Measurements from ENCODE around the gene ANKRD52. TPM values are rescaled to one million over a fixed set of nuclear protein-coding genes. Genes with fewer than 3 reads are reported as not detected.

The ANKRD52 gene
- total and polyA plus RNA-seq, 2 experiments from 2014 or later, result 20.3 to 25.2 TPM

Other genes starting within 250 kb of the ANKRD52 start
- gene IKZF4, start 237.3 kb downstream of the ANKRD52 start, total RNA-seq (2014; rRNA removed; shearing (Covaris generic)), result 9.0 and 12.2 TPM in 2 replicates
- 4.3 and 4.6 TPM in 2 replicates for gene IKZF4, start 237.3 kb downstream of the ANKRD52 start, polyA plus RNA-seq (2016; fragmentation: Nextera tagmentation; extraction: Ambion mirVana)
- 321 and 655 TPM in 2 replicates for gene RPS26, start 216.5 kb downstream of the ANKRD52 start, total RNA-seq (2014; rRNA removed; shearing (Covaris generic))
- 772 and 774 TPM in 2 replicates for gene RPS26, start 216.5 kb downstream of the ANKRD52 start, polyA plus RNA-seq (2016; fragmentation: Nextera tagmentation; extraction: Ambion mirVana)
- 44.4 and 54.4 TPM in 2 replicates for gene ERBB3, start 178.2 kb downstream of the ANKRD52 start, total RNA-seq (2014; rRNA removed; shearing (Covaris generic))
- gene ERBB3, start 178.2 kb downstream of the ANKRD52 start, polyA plus RNA-seq (2016; fragmentation: Nextera tagmentation; extraction: Ambion mirVana), result 21.0 and 23.3 TPM in 2 replicates
- gene PA2G4, start 153.8 kb downstream of the ANKRD52 start, total RNA-seq (2014; rRNA removed; shearing (Covaris generic)), result 231 and 237 TPM in 2 replicates
- 349 and 373 TPM in 2 replicates for gene PA2G4, start 153.8 kb downstream of the ANKRD52 start, polyA plus RNA-seq (2016; fragmentation: Nextera tagmentation; extraction: Ambion mirVana)
- gene RPL41, start 141.8 kb downstream of the ANKRD52 start, total RNA-seq (2014; rRNA removed; shearing (Covaris generic)), result 1,633 and 2,039 TPM in 2 replicates
- 3,858 and 3,875 TPM in 2 replicates for gene RPL41, start 141.8 kb downstream of the ANKRD52 start, polyA plus RNA-seq (2016; fragmentation: Nextera tagmentation; extraction: Ambion mirVana)
- gene ZC3H10, start 140.1 kb downstream of the ANKRD52 start, total RNA-seq (2014; rRNA removed; shearing (Covaris generic)), result 4.2 and 5.4 TPM in 2 replicates
- 2.2 and 2.7 TPM in 2 replicates for gene ZC3H10, start 140.1 kb downstream of the ANKRD52 start, polyA plus RNA-seq (2016; fragmentation: Nextera tagmentation; extraction: Ambion mirVana)
- gene ESYT1, start 130.1 kb downstream of the ANKRD52 start, total RNA-seq (2014; rRNA removed; shearing (Covaris generic)), result 97.2 and 142 TPM in 2 replicates
- gene ESYT1, start 130.1 kb downstream of the ANKRD52 start, polyA plus RNA-seq (2016; fragmentation: Nextera tagmentation; extraction: Ambion mirVana), result 23.3 and 26.2 TPM in 2 replicates
- gene MYL6B, start 105.8 kb downstream of the ANKRD52 start, total RNA-seq (2014; rRNA removed; shearing (Covaris generic)), result 96.9 and 103 TPM in 2 replicates
- 164 and 170 TPM in 2 replicates for gene MYL6B, start 105.8 kb downstream of the ANKRD52 start, polyA plus RNA-seq (2016; fragmentation: Nextera tagmentation; extraction: Ambion mirVana)
- 1,092 and 1,271 TPM in 2 replicates for gene MYL6, start 100.0 kb downstream of the ANKRD52 start, total RNA-seq (2014; rRNA removed; shearing (Covaris generic))
- gene MYL6, start 100.0 kb downstream of the ANKRD52 start, polyA plus RNA-seq (2016; fragmentation: Nextera tagmentation; extraction: Ambion mirVana), result 1,545 and 1,548 TPM in 2 replicates
- 40.4 and 44.5 TPM in 2 replicates for gene SMARCC2, start 68.9 kb downstream of the ANKRD52 start, total RNA-seq (2014; rRNA removed; shearing (Covaris generic))
- gene SMARCC2, start 68.9 kb downstream of the ANKRD52 start, polyA plus RNA-seq (2016; fragmentation: Nextera tagmentation; extraction: Ambion mirVana), result 52.1 and 68.3 TPM in 2 replicates
- gene RNF41, start 36.5 kb downstream of the ANKRD52 start, total RNA-seq (2014; rRNA removed; shearing (Covaris generic)), result 68.2 and 77.1 TPM in 2 replicates
- gene RNF41, start 36.5 kb downstream of the ANKRD52 start, polyA plus RNA-seq (2016; fragmentation: Nextera tagmentation; extraction: Ambion mirVana), result 14.8 and 15.3 TPM in 2 replicates
- 25.5 and 31.6 TPM in 2 replicates for gene NABP2, start 34.0 kb downstream of the ANKRD52 start, total RNA-seq (2014; rRNA removed; shearing (Covaris generic))
- 24.9 and 27.8 TPM in 2 replicates for gene NABP2, start 34.0 kb downstream of the ANKRD52 start, polyA plus RNA-seq (2016; fragmentation: Nextera tagmentation; extraction: Ambion mirVana)
- 0.59 and 4.5 TPM in 2 replicates for gene SLC39A5, start 28.3 kb downstream of the ANKRD52 start, total RNA-seq (2014; rRNA removed; shearing (Covaris generic))
- 0.29 and 0.63 TPM in 2 replicates for gene SLC39A5, start 28.3 kb downstream of the ANKRD52 start, polyA plus RNA-seq (2016; fragmentation: Nextera tagmentation; extraction: Ambion mirVana)
- 15.2 and 17.8 TPM in 2 replicates for gene COQ10A, start 8.6 kb upstream of the ANKRD52 start, total RNA-seq (2014; rRNA removed; shearing (Covaris generic))
- 12.0 and 12.8 TPM in 2 replicates for gene COQ10A, start 8.6 kb upstream of the ANKRD52 start, polyA plus RNA-seq (2016; fragmentation: Nextera tagmentation; extraction: Ambion mirVana)
- 163 and 166 TPM in 2 replicates for gene CS, start 41.9 kb upstream of the ANKRD52 start, total RNA-seq (2014; rRNA removed; shearing (Covaris generic))
- 54.5 and 63.3 TPM in 2 replicates for gene CS, start 41.9 kb upstream of the ANKRD52 start, polyA plus RNA-seq (2016; fragmentation: Nextera tagmentation; extraction: Ambion mirVana)
- gene CNPY2, start 57.6 kb upstream of the ANKRD52 start, total RNA-seq (2014; rRNA removed; shearing (Covaris generic)), result 107 and 119 TPM in 2 replicates
- 316 and 317 TPM in 2 replicates for gene CNPY2, start 57.6 kb upstream of the ANKRD52 start, polyA plus RNA-seq (2016; fragmentation: Nextera tagmentation; extraction: Ambion mirVana)
- gene PAN2, start 75.6 kb upstream of the ANKRD52 start, total RNA-seq (2014; rRNA removed; shearing (Covaris generic)), result 27.2 and 35.7 TPM in 2 replicates
- gene PAN2, start 75.6 kb upstream of the ANKRD52 start, polyA plus RNA-seq (2016; fragmentation: Nextera tagmentation; extraction: Ambion mirVana), result 9.1 and 11.5 TPM in 2 replicates
- 2.5 and 3.2 TPM in 2 replicates for gene IL23A, start 80.5 kb upstream of the ANKRD52 start, total RNA-seq (2014; rRNA removed; shearing (Covaris generic))
- gene IL23A, start 80.5 kb upstream of the ANKRD52 start, polyA plus RNA-seq (2016; fragmentation: Nextera tagmentation; extraction: Ambion mirVana), result 8.0 and 9.3 TPM in 2 replicates
- gene STAT2, start 101.7 kb upstream of the ANKRD52 start, total RNA-seq (2014; rRNA removed; shearing (Covaris generic)), result 60.6 and 67.9 TPM in 2 replicates
- gene STAT2, start 101.7 kb upstream of the ANKRD52 start, polyA plus RNA-seq (2016; fragmentation: Nextera tagmentation; extraction: Ambion mirVana), result 15.6 and 16.7 TPM in 2 replicates
- gene APOF, start 104.5 kb upstream of the ANKRD52 start, total RNA-seq (2014; rRNA removed; shearing (Covaris generic)), result not detected in 2 replicates
- not detected in 2 replicates for gene APOF, start 104.5 kb upstream of the ANKRD52 start, polyA plus RNA-seq (2016; fragmentation: Nextera tagmentation; extraction: Ambion mirVana)
- gene TIMELESS, start 191.0 kb upstream of the ANKRD52 start, total RNA-seq (2014; rRNA removed; shearing (Covaris generic)), result 54.3 and 54.8 TPM in 2 replicates
- 22.7 and 28.7 TPM in 2 replicates for gene TIMELESS, start 191.0 kb upstream of the ANKRD52 start, polyA plus RNA-seq (2016; fragmentation: Nextera tagmentation; extraction: Ambion mirVana)
- gene MIP, start 196.3 kb upstream of the ANKRD52 start, total RNA-seq (2014; rRNA removed; shearing (Covaris generic)), result not detected in 2 replicates
- gene MIP, start 196.3 kb upstream of the ANKRD52 start, polyA plus RNA-seq (2016; fragmentation: Nextera tagmentation; extraction: Ambion mirVana), result 0.29 and 0.47 TPM in 2 replicates
- 2.6 and 3.1 TPM in 2 replicates for gene SPRYD4, start 210.2 kb upstream of the ANKRD52 start, total RNA-seq (2014; rRNA removed; shearing (Covaris generic))
- 2.1 and 2.3 TPM in 2 replicates for gene SPRYD4, start 210.2 kb upstream of the ANKRD52 start, polyA plus RNA-seq (2016; fragmentation: Nextera tagmentation; extraction: Ambion mirVana)
- gene GLS2, start 229.8 kb upstream of the ANKRD52 start, total RNA-seq (2014; rRNA removed; shearing (Covaris generic)), result 24.5 and 31.6 TPM in 2 replicates
- gene GLS2, start 229.8 kb upstream of the ANKRD52 start, polyA plus RNA-seq (2016; fragmentation: Nextera tagmentation; extraction: Ambion mirVana), result 11.2 and 12.2 TPM in 2 replicates